IgD-negative memory B cell (primary cell): Measurements from ENCODE around the gene RRP1. TPM values are rescaled to one million over a fixed set of nuclear protein-coding genes. Genes with fewer than 3 reads are reported as not detected.
"Not testable (repeated sequence)": the region's sequence is repeated elsewhere in the genome, so short reads cannot be mapped to it uniquely, and the experiment has no call there.

ENCODE experiments used
- H3K27ac Mint-ChIP-seq, 3 donors: one replicate each; pipeline ENCODE4 v1.8.0; 2020 to 2022; ENCODE audit warnings: mild to moderate bottlenecking in 3 of 3, mixed read lengths in 3 of 3, moderate library complexity in 1 of 3
- H3K27me3 Mint-ChIP-seq: one replicate; pipeline ENCODE4 v1.8.0; 2021; ENCODE audit warnings: mixed read lengths
- H3K36me3 Mint-ChIP-seq: one replicate; pipeline ENCODE4 v1.8.0; 2020; ENCODE audit warnings: mild to moderate bottlenecking, mixed read lengths
- H3K4me1 Mint-ChIP-seq, 3 donors: one replicate each; pipeline ENCODE4 v1.8.0; 2020 to 2022; ENCODE audit warnings: mixed read lengths in 3 of 3, mild to moderate bottlenecking in 1 of 3
- H3K4me3 Mint-ChIP-seq, 4 donors: one replicate each; pipeline ENCODE4 v1.8.0; 2020 to 2022; ENCODE audit warnings: mild to moderate bottlenecking in 4 of 4, mixed read lengths in 4 of 4, moderate library complexity in 3 of 4
- H3K9me3 Mint-ChIP-seq, 3 donors: one replicate each; pipeline ENCODE4 v1.8.0; 2020 to 2021; ENCODE audit warnings: mixed read lengths in 3 of 3, mild to moderate bottlenecking in 1 of 3
- polyA plus RNA-seq: library from polyadenylated mRNA; unstranded; fragments of 300-500 nt; fragmentation: Illumina TruSeq; gene quantifications from one replicate; pipeline ENCODE4 v1.2.3, GENCODE V29; 2021

The RRP1 gene
- polyA plus RNA-seq, 1 donor from 2014 or later: 18.2 TPM

GRCh38 chr21:43836616-43837015, 47.2 kb downstream of the RRP1 start:
- no peak overlapping the region for H3K4me3 Mint-ChIP-seq
- H3K27me3 Mint-ChIP-seq: peaks cover 30% of the 10 kb centered on the region
- no peak overlapping the region for H3K27ac Mint-ChIP-seq
- peaks cover 0 to 1% (median 0%) of the 10 kb centered on the region in 3 donors for H3K4me1 Mint-ChIP-seq
- peaks cover 0 to 3% (median 2%) of the 10 kb centered on the region in 3 donors for H3K9me3 Mint-ChIP-seq
- H3K36me3 Mint-ChIP-seq: no peaks in the 10 kb centered on the region

DNA sequence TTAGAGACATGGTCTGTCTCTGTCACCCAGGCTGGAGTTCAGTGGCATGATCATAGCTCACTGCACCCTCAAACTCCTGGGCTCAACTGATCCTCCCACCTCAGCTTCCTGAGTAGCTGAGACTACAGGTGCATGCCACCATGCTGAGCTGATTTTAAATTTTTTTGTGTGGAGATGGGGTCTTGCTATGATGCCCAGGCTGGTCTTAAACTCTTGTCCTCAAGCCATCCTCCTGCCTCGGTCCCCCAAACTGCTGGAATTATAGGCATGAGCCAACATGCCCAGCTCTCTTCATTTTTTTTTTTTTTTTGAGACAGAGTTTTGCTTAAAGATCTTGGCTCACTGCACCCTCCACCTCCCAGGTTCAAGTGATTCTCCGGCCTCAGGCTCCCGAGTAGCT, 50.9 kb downstream of the RRP1 start:
- Mint-ChIP-seq H3K9me3 (peaks cover 0 to 3% (median 0%) of the 10 kb centered on the region in 3 donors), H3K27ac (no peak overlapping the region), H3K4me3 (no peak overlapping the region), H3K4me1 (peaks cover 4 to 5% (median 4%) of the 10 kb centered on the region in 3 donors), H3K27me3 (peaks cover 16% of the 10 kb centered on the region), H3K36me3 (no peaks in the 10 kb centered on the region)

- no peaks in the 10 kb centered on the region for H3K36me3 Mint-ChIP-seq
- peak overlapping the region in 1 of 4 donors; percentile 54 for H3K4me3 Mint-ChIP-seq
- peaks cover 4% of the 10 kb centered on the region for H3K27me3 Mint-ChIP-seq
- H3K27ac Mint-ChIP-seq: no peak overlapping the region
- H3K4me1 Mint-ChIP-seq: peaks cover 4 to 5% (median 4%) of the 10 kb centered on the region in 3 donors
- H3K9me3 Mint-ChIP-seq: peaks cover 0 to 3% (median 0%) of the 10 kb centered on the region in 3 donors
Measured at GRCh38 chr21:43842742-43843141, 53.4 kb downstream of the RRP1 start.

DNA sequence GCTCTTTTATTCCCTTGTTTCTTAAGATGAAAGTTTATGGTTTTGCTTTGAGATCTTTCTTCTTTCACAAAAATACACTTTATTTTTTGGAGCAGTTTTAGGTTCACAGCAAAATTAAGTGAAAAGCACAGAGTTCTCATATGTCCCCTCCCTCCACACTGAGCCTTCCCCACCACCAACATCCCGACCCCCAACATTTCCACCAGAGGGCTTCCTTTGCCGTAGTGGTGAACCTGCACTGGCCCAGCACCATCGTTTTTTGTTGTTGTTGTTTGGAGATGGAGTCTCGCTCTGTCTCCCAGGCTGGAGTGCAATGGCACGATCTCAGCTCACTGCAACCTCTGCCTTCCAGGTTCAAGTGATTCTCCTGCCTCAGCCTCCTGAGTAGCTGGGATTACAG, 55.5 kb downstream of the RRP1 start:
- H3K9me3 Mint-ChIP-seq, H3K4me3 Mint-ChIP-seq, H3K36me3 Mint-ChIP-seq, H3K4me1 Mint-ChIP-seq, H3K27me3 Mint-ChIP-seq: not testable (repeated sequence)
- peak overlapping the region in 1 of 3 donors; percentile 3 for H3K27ac Mint-ChIP-seq

GRCh38 chr21:43845386-43845785, 56.0 kb downstream of the RRP1 start:
- Mint-ChIP-seq H3K9me3 (no peaks in the 10 kb centered on the region), H3K4me3 (no peak overlapping the region), H3K4me1 (peaks cover 4 to 5% (median 4%) of the 10 kb centered on the region in 3 donors), H3K27ac (no peak overlapping the region), H3K27me3 (no peaks in the 10 kb centered on the region), H3K36me3 (no peaks in the 10 kb centered on the region)

DNA sequence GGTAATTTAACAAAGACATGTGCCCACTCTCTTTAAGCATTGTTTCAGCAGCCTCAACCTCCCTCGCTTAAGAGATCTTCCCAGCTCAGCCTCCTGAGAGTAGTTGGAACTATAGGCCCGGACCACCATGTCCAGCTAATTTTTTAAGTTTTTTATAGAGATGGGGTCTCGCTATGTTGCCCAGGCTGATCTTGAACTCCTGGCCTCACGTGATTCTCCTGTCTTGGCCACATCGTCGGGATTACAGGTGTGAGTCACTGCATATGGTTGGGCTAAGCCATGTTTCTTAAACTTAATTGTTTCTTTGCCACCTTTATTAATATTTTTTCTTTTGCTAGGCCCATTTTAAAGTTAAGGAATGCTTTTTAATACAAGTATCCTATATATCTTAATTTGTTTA, 57.1 kb downstream of the RRP1 start:
- Mint-ChIP-seq H3K4me1 (peaks cover 4 to 5% (median 4%) of the 10 kb centered on the region in 3 donors), H3K4me3 (no peak overlapping the region), H3K9me3 (peaks cover 0 to 7% (median 0%) of the 10 kb centered on the region in 3 donors), H3K36me3 (no peaks in the 10 kb centered on the region), H3K27me3 (no peaks in the 10 kb centered on the region), H3K27ac (no peak overlapping the region)

- Mint-ChIP-seq H3K4me3 (no peak overlapping the region), H3K27me3 (no peaks in the 10 kb centered on the region), H3K9me3 (peaks cover 0 to 7% (median 1%) of the 10 kb centered on the region in 3 donors), H3K36me3 (no peaks in the 10 kb centered on the region), H3K27ac (peak overlapping the region in 1 of 3 donors; percentile 20), H3K4me1 (peaks cover 4 to 5% (median 4%) of the 10 kb centered on the region in 3 donors)
Measured at GRCh38 chr21:43847301-43847700, 57.9 kb downstream of the RRP1 start.

- H3K4me3 Mint-ChIP-seq: no peak overlapping the region
- H3K36me3 Mint-ChIP-seq: no peaks in the 10 kb centered on the region
- H3K27ac Mint-ChIP-seq: no peak overlapping the region
- no peaks in the 10 kb centered on the region for H3K4me1 Mint-ChIP-seq
- H3K27me3 Mint-ChIP-seq: no peaks in the 10 kb centered on the region
- peaks cover 0 to 7% (median 1%) of the 10 kb centered on the region in 3 donors for H3K9me3 Mint-ChIP-seq
Measured at GRCh38 chr21:43848771-43849170, 59.4 kb downstream of the RRP1 start.

DNA sequence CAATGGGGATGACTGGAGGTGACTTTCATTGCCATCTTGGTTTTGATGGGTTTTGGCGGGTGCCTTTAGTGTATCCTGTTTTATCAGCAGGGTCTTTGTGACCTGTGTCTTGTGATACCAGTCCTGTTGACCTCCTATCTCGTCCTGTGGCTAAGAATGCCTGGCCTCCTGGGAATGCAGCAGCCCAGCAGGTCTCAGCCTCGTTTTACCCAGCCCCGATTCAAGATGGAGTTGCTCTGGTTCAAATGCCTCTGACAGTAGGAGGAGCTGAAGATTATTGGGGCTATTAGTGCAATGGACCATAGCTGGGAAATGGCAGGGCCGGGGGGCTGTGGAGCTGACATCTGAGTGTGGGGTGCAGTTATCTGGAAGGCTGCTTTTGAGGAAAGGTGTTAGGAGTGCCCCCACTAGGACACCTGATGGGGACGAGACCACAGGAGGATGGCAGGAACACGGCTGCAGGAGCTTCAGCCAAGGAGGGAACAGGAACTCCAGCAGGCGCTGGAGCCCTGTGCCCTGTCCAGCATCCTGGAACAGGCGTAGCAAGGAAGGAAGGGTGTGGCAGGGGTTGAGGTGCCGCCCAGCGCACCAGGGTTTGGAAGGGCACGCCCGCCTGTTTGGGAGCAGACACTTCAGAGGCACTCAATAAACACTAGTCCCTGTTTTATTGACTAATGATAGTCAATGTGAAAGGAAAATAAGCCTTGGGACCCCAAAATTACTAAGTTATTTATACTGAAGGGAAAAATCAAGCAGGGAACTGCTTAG, 60.3 kb downstream of the RRP1 start:
- Mint-ChIP-seq H3K4me1 (peaks cover 0 to 2% (median under 1%) of the 10 kb centered on the region in 3 donors), H3K36me3 (no peaks in the 10 kb centered on the region), H3K27me3 (no peaks in the 10 kb centered on the region), H3K27ac (no peak overlapping the region), H3K9me3 (peaks cover 0 to 7% (median 1%) of the 10 kb centered on the region in 3 donors), H3K4me3 (no peak overlapping the region)

- Mint-ChIP-seq H3K9me3 (peaks cover 0 to 7% (median 1%) of the 10 kb centered on the region in 3 donors), H3K36me3 (no peaks in the 10 kb centered on the region), H3K4me3 (no peak overlapping the region), H3K27me3 (peaks cover 2% of the 10 kb centered on the region), H3K27ac (no peak overlapping the region), H3K4me1 (peaks cover 3 to 9% (median 5%) of the 10 kb centered on the region in 3 donors)
Measured at GRCh38 chr21:43850728-43851295, 61.4 kb downstream of the RRP1 start.

DNA sequence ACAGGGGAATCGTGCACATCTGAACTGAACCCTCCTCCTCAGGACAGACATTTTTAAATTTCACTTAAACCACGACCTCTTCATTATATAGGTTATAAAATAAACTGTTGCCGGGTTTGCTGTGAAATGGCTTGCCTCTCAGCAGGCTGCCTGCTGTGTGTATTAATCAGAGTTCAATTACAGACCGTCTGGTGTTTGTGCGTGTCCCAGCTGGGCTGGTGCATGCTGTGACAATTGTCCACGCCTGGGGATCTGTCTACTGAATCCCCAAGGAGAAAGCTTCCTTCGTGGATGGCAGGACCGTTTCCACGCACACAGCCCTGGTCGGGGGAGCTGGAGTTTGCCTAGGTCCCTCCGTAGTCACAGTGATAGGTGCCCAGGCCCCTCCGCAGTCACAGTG, 62.2 kb downstream of the RRP1 start:
- Mint-ChIP-seq H3K4me3 (no peak overlapping the region), H3K27ac (no peak overlapping the region), H3K9me3 (peaks cover 0 to 7% (median 1%) of the 10 kb centered on the region in 3 donors), H3K4me1 (peaks cover 3 to 13% (median 5%) of the 10 kb centered on the region in 3 donors), H3K27me3 (peaks cover 5% of the 10 kb centered on the region), H3K36me3 (no peaks in the 10 kb centered on the region)

DNA sequence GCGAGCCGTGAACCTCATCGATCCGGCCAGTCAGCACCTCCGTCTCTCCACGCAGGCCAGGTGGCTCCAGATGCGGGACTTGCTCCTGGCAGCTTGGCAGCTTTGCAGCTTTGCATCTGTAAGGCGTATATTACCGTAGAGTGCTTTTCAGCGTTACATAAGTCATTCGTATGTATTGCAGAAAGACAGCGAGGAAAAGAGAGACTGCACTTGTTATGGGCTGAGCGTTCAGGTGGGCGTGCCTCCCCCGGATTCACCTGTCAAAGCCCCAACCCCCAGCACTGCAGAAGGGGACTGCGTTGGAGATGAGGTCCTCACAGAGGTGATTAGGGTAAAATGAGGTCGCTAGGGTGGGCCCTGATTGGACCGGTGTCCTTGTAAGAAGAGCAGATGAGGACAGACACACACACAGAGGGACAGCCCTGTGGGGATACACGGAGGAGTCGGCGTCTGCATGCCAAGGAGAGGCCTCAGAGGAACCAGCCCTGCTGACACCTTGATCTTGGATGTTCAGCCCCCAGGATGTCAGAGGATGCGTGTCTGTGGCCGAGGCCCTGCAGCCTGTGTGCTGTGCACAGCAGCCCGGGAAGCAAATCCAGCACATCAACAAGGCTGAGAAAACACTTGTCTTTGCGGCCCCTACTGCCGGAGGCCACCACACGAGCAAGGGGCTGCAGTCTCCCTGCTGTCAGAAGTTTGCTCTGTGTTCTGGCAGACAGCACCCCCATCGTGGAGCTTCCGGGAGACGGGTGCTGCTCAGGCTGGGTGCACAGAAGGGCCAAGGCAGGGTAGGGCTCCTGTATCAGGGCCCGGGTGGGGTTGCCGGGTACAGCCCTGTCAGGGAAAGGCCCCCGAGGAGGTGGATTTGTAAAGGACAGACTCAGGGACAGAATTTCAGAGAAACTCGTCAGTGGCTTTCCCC, 64.7 kb downstream of the RRP1 start:
- no peak overlapping the region for H3K27ac Mint-ChIP-seq
- H3K36me3 Mint-ChIP-seq: no peaks in the 10 kb centered on the region
- peak overlapping the region in 1 of 4 donors; percentile 32 for H3K4me3 Mint-ChIP-seq
- H3K27me3 Mint-ChIP-seq: peaks cover 6% of the 10 kb centered on the region
- H3K9me3 Mint-ChIP-seq: peaks cover 0 to 7% (median 1%) of the 10 kb centered on the region in 3 donors
- peaks cover 3 to 13% (median 5%) of the 10 kb centered on the region in 3 donors for H3K4me1 Mint-ChIP-seq
